Right lung (tissue), 5 donors: ENCODE data around the gene ANO4. TPM values are rescaled to one million over a fixed set of nuclear protein-coding genes. Genes with fewer than 3 reads are reported as not detected.

ENCODE experiments used
- DNase-seq, 2 donors: peaks; one replicate each; pipeline ENCODE4 v3.0.0-alpha.2; 2013
- polyA plus RNA-seq, 5 donors: library from polyadenylated mRNA; unstranded; fragments of 120-200 nt; gene quantifications; one replicate each; pipeline versions ENCODE4 v1.2.1 to v1.2.3, GENCODE V29; 2013; ENCODE audit warnings: inconsistent platforms in 1 of 5, low replicate concordance in 1 of 5; ENCODE audit not compliant: insufficient read length in 5 of 5, insufficient read depth in 1 of 5

ANO4 gene
- polyA plus RNA-seq, 5 donors: 3.6 to 7.0 (median 5.7) TPM

DNA sequence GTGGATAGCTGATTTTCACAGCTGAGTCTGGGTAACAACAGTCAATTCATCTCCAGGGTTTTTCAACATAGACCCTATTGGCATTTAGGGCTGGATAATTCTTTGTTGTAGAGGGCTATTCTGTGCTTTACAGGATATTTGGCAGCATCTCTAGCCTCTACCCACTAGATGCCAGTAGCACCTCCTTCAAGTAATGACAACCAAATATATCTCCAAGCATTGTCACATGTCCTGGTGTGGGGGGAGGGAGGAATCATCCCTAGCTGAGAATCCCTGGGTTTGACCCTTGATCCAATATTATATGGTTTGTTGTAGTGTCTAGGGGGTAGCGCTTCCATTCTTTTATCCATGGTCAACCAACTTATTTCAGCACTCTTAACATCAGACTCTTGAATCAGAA lies 157.2 kb downstream of the ANO4 start:
- no peak for DNase-seq

DNA sequence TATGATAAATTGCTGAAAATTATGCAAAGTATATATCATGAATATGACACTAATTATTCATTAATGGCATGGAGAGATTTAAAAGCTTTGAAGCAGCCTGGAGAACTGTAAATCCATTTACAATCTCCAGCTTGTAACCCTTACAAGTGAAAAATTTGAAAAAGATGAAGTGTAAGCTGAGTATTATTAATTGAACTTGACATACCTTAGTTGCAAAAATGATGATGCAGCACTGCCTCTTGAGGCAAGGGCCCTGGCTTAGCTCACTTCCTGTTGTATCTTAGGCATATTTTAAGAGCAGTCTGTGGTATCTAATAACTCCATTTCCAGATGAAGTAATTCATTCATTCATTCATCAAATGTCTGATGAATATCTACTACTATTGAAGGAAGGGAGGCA lies 158.6 kb downstream of the ANO4 start:
- no peak for DNase-seq

DNA sequence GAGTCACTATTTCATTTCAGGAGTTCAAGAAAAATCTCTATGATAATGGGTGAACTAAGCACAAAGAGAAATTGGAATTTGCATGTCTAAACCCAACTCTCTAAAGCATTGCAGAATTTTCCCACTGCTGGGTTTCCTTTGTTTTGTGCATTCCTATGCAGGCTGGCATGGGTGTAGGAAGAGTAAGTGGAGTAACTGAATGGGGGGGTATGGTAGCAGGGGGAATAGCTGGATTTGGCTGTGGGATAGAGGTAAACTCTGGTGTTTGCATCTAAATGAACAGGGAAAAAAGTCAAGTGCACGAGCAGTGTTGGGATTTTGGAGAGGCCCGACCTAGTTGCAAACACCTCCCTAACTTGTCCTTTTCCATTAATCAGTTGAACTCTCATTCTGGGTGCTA lies 159.1 kb downstream of the ANO4 start:
- DNase-seq: no peak

DNA sequence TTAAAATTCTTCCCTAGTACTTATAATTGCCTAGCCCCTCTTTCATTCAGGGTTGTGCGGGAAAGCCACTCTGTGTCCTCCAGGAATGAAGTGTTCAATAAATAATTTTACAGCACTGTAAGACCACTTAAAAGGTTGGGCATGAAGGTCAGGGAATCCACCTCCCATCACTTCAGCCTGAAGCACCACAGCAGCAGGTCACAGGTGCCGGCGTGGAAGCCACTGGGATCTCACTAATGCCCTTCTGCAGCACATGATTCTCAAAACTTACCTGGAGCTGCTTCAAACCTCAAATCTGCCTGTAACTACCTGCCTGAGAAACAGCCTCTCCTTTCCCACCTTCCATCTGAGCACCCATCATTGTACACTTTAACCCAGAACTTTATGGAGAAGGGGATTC lies 159.5 kb downstream of the ANO4 start:
- DNase-seq: no peak

DNA sequence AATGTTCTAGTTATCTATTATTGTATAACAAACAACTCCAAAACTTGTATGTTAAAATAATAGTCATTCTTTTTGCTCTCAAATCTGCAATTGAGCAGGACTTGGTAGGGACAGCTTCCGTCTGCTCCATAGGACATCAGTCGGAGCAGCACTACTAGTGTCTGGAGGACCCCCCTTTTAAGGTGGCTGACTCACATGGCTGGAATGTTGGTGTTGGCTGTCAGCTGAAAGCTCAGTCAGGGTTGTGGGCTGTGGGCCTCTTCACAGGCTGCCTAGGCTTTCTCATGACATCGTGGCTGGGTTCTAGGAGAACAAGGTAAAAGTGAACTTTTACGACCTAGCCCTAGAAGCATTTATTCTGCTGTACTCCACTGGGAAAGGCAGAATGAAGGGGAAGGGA lies 160.6 kb downstream of the ANO4 start:
- no peak for DNase-seq

DNA sequence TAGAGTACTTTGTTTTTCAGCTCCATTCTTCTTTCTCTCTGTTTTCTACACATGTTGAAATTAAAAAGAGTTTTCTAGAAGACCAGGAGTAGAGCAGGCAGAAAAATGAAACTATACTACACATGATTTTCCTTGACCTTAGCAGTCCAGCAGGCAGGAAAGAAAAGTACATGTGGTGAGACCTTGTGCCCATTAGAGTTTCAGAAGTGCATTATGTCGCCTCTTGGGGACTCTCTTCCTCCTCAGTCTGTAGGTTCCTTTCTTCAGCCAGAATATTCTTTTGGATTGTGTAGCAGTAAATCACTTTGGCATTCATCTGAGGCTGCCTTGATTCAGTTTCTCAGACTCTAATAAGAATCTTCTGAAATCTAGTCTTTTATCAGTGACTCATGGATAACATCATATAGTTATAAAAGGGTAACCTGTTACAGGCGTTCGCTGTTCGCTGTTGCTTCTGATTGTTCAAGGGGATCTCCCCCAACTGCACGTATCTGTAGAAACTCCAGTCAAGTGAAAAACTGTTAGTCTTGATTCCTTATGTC lies 161.8 kb downstream of the ANO4 start:
- no peak for DNase-seq

DNA sequence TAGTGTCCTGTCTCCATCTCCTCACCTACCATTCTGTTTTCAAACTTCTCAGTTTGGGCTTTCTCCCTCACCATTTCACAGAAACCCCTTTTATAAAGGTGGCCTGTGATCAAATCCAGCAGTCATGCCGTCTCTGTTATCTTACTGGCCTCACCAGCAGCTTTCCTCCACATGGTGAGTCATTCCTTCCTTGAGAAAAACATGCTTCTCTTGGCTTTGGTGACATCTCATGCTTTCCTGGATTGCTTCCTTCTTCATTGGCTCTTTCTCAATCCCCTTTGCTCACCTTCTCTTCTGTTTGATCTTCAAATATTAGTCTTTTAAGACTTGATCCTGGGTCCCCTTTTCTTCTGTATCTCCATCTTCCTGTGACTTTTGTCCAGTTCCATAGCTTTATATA lies 164.9 kb downstream of the ANO4 start:
- no peak for DNase-seq

DNA sequence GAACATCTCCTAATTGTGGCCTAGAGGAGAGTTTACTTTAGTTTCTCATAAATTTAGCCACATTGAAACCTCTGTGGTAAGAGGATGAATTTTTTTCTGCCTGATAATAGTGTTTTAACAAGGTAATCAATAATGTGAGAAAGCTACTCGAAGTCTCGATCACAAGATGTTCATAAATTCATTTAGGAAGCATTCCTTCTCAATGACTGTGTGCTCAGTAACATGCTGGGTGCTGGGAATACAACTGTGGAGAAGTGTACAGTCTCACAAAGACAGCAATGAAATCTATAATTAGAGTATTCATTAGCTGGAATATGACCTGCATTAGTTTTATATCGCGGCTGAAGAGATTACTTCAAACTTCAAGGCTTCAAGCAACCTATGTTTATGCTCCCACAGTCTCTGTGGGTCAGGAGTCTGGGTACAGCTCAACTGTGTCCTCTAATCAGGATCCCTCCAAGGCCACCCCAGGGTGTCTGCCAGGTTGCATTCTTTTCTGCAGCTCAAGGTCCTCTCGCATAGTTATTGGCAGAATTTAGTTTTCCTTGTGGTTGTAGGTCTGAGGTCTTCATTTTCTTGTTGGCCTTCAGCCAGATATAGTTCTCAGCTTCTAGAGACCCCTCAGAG lies 167.6 kb downstream of the ANO4 start:
- DNase-seq: no peak

DNA sequence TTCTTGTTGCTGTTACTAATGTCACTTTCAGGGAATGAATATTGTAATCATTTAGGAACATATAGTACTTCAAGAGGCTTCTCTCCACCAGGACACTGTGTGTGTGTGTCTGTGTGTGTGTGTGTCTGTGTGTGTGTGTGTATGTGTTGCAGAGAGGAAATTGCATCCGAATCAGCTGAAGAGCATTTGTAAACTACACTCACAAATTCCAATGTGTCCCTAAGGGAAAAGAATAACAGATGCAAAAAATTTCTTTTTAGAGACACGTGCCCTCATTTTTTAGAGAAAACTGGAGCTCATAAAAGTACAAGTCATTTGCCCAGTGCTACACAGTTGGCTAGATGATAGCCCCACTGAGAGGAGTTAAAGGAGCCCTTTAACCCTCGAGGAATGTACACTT lies 168.8 kb downstream of the ANO4 start:
- DNase-seq: no peak

DNA sequence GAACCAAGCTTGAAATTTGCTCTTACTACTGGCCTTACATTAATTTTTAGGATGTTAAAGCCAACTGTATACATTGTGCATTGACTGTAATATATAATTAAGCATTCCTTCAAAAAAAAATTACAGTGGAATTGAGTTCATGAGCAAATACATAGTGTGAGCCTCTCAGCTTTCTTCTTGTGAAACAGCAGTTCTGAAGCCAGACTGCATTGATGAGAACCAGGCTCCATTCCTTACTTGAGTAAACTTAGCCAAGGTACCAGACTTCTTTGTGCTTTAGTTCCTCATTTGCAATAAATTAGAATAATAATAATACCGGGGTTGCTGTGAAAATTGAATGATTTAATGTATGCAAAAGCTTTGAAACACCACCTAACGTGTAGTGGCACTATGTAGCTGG lies 169.5 kb downstream of the ANO4 start:
- DNase-seq: no peak

DNA sequence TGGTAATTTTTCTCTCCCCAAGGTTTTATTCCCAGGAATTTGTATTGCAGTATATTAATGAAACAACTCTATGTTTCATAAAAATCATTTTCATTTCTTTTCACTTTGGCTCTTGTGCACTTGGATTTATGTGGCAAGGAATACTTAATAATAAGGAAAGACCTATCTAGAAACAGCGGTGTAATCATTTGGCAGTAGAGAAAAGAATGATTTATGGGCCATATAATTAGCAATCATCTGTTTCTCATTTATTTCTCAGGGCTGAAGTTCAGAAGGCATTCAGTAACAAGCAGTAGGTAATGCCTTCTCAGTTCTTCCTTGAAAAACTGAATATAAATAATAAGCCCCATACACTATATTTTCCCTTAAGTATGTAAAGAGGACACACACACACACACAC lies 172.6 kb downstream of the ANO4 start:
- DNase-seq: no peak

DNA sequence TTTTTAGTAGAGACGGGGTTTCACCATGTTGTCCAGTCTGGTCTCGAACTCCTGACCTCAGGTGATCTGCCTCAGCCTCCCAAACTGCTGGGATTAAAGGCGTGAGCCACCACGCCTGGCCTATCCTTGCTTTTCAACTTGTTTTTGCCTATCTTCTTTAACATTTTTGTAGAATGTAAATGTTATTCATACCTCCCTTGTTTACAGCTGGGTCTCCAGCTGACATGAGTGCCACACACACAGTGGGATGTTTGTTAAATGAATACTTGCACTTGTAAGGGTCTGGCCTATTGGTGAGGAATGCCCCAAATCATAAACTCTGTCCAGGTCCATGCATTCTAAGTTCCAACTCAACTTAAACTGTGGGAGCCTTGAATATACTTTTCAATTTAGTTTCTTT lies 176.3 kb downstream of the ANO4 start:
- no peak for DNase-seq

DNA sequence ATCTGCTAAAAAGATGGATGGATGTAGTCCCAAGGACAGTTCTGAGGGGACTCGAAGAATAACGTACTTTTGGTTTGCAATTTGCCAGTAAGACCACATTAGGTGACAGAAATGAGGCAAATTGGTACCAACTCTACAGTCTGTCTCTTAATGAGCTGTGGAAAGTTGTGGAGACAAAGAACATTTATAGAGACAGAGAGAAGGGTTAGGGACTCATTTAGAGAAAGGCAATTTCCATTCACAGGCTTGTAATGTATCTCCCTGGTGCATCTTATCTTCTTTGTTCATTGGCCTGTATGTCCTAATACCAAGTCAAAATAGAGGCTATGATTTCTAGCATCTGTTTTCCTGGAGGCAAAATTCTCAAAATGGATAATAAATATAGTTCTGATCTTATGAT lies 177.5 kb downstream of the ANO4 start:
- no peak for DNase-seq

DNA sequence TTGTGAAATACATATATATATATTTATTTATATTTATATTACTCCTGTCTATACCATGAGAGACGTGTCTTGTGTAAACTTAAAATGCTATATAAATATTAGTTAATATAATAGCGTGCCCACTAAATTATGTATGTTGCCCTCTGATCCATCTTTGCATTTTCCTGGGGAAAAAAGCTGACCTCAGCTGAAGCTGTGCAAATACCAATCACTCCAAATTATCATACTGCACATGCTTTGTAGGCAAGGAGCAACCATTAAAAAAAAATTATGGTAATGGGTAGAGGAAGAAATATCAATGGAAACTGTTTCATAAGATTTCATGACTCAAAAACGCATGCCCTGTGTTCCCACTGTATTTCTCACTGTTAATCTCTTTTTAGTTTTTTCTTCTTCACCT lies 179.8 kb downstream of the ANO4 start:
- no peak for DNase-seq

DNA sequence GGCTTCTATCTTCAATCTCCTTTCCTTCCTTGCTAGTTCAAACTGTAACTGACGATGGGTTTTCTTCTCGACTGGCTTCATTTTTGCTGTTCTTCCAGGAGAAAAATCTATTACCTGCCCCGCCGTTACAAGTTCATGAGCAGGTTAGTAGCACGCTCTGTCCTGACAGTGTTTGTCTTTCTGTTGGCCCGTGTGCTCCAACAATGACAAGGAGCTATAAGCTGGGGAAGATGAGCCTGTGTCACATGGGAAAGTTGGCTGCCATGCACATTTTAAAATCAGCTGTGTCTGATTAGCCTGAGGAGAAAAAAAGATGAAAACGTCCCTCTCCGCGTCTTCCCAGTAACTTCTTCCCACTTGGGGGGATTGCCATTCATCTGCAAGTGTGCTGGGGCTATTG lies 180.2 kb downstream of the ANO4 start:
- DNase-seq: no peak

DNA sequence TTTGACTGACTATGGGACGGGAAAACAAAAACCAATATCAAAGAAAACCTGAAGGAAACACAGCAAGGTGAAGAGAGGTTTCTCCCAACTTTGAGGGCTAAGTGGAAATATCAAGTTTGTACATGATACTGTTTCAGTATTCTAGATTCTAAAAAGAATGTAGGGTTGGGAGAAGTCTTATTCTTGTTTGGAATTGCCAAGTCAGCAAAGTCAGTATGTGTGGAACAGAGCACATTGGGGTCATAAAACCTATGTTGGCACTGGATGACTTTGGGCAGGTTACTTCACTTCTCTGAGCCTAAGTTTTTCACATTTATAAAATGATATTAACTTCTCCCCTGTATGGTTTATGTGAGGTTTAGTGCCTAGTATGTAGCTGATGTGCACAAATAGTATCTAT lies 182.2 kb downstream of the ANO4 start:
- DNase-seq: no peak

DNA sequence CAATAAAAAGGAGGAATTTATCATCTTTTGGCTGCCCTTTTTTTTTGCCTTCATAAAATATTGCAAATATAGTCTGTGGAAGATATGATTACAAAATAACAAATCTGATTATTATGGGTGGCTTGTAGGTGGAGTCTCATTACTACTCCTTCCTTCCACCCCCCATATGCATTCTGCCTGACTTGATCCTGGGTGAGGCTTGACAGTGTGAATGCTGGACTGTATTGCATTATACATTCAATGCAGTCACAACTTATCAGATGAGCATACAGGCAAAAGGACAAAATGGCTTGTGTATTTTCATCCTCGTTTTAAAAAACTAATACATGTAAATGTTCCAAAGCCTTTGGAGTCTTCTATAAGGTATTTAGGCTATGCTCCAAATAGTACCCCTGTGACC lies 186.3 kb downstream of the ANO4 start:
- DNase-seq: no peak

DNA sequence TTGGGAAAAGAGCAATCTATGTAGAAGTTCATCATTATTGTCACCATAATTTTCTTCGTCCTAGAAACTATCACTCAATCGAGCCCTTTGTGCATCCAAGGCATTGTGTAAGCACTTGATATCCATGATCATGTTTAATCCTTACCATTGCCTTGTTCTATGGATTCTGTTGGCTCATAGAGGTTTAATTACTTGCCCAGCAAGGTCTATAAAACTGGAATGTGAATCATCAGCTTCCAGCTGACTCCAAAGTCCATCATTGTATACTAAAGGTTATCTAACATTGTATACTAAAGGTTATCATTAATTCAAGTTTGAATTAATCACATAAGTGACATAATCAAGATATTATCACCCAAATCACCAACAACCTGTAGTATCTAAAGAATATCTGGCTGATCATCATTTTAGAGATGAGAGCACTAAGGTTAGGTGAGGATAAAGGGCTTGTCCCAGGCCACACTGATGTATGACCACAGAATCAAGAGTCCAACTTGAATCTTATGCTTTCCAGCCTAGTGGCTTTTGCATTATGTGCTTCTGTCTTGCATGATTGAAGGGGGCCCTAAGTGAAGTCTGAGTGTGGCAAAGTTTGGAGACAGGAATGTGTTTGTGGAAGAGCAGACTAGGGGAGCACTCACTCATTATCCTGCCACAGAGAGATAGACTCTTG lies 188.1 kb downstream of the ANO4 start:
- no peak for DNase-seq

DNA sequence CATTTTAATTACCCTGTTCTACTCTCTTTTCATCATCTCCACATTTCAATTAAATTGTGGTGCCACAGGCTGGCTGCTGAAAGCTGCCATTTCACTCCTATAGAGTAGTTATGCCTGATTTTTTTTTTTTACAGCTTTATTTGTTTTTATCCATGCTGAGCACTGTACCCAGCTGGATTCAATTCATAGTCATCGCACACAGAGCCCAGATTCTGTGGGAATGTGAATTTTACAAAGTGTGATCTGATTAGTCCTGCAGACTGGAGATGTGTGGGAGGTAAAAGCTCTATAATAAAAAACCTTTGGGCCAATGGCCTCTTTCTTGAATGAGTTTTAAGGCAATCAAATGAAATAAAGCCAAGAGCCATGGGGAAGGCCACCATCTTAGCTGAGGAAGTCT lies 190.2 kb downstream of the ANO4 start:
- no peak for DNase-seq

DNA sequence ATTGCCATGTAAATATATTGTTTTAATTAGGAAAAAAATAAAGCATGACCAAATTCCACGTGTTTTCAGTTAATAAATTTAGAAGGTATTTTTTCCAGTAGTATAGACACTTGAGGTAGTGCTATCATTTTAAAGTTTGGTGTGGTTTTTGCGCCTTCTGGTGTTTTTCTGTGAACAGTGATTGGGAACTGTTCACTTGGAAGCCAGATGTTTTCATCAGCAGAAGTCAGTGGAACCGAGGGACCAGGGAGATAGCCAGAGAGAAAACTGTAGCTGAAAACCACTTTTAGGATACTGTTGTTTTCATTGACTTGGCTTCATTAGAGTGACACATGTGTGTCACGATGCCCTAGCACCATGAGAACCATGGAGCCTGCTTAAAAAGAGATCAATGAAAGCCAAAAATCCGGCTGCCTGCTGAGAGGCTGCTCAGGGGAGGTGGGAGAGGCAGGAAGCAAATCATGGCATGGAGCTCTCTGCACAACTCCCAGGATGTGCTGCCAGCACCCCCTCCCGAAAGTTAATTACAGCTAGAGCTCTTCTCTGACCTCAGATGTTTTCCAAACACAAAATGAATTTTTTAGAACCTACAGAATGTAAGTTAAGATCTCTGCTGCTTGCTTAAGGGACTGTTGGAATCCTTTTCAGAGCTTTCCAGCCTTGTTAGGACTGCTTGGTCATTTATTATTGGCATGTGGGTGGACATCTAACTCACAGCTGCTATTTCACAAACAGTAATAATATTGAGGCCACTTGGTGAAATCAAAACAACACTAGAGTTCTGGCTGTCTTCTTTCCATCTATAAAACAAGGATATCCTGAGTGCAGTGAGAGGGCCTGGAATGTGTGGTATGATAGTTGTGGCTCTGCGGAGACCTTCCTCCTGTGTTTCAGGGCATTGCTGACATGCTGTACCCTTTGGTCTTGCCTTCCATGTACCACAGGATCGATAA lies 192.3 kb downstream of the ANO4 start:
- no peak for DNase-seq

DNA sequence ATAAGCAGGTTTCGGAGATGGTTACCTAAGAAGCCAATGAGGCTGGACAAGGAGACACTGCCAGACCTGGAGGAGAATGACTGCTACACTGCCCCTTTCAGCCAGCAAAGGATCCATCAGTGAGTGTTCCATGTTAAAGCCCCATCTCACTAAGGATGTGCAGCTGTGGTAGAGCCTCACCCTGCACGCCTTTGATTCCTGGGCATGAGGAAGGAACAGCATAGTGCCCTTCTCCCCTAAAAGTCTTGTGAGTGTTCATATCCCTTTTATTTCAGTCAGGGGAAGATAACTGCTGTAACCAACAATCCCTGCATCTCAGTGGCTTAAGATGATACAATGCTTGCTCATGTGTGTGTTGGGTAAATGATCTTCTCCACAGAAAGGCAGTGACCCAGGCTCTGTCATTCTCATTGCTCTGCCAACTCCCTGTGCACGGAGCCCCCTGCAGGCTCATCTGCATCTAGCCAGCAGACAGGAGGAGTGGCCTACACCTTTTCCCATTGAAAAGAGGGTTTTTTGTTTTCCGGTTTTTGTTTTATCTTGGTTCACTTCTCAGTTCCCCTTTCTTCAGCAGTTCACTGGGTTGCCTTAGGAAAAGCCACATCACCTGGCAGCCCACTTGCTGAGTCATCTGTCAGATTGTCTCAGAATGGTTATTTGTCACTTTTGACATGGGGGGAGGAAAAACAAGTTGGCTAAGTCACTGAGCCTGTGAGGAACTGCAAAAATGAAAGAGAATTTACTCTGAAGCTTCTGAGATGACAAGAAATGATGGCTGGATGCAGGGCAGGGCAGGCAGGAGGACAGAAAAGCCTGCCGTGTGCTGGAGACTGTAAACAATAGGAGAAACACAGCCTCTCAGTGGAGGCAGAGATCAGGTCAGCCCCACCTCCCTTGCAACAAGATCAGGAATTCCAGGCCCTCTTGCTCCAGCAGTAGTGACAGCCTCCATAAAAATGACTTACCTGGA lies 193.3 kb downstream of the ANO4 start:
- DNase-seq: no peak
